Endothelial cell of umbilical vein (primary cell): ENCODE results near the gene FRMD4A. TPM values are rescaled to one million over a fixed set of nuclear protein-coding genes. Genes with fewer than 3 reads are reported as not detected.

Experiments
- BruUV-seq: library from RNA; stranded (reverse); fragments of 400-500 nt; replicated peaks from 2 replicates; lab custom pipeline; 2021; lab: Mats Ljungman, UMichigan
- CTCF ChIA-PET: fragments of 300-600, 350-600 bp; sonication (Branson Sonifier 250); formaldehyde crosslinking; loops from one replicate; lab custom pipeline; 2021; ENCODE audit warnings: antibody characterized with exemption, inconsistent platforms; lab: Charles Lee
- POLR2A ChIA-PET: fragments of 300-600, 350-600 bp; sonication (Branson Sonifier 250); formaldehyde crosslinking; loops from one replicate; lab custom pipeline; 2021; ENCODE audit warnings: antibody characterized with exemption, inconsistent platforms; lab: Charles Lee
- DNase-seq: peaks from one replicate; pipeline ENCODE4 v3.0.0-alpha.2; 2011; ENCODE audit warnings: low read depth, low spot score
- FAIRE-seq: peaks from 2 replicates; lab custom pipeline; 2011; peaks lifted over from hg19 to GRCh38; lab: Jason Lieb, UNC
- H2AFZ ChIP-seq: 2 replicates; pipeline ENCODE4 v1.6.0; 2012; ENCODE audit warnings: low read depth, low read length, control low read depth, inconsistent platforms
- H3K27ac ChIP-seq: 2 replicates; pipeline ENCODE4 v1.5.1; 2011; ENCODE audit warnings: low read depth, mild to moderate bottlenecking, control low read depth, low read length, moderate library complexity; ENCODE audit not compliant: insufficient read depth
- H3K27me3 ChIP-seq, 2 experiments: 2 replicates each; pipeline versions ENCODE4 v1.6.0 to v1.6.1; 2011; ENCODE audit warnings: low read length in 2 of 2, mixed read lengths in 1 of 2; ENCODE audit not compliant: control insufficient read depth in 2 of 2, insufficient read depth in 2 of 2
- H3K36me3 ChIP-seq, 2 experiments: 2 replicates in 1 of 2; 3 replicates in 1 of 2; pipeline ENCODE4 v1.5.1; 2011; ENCODE audit warnings: low read length in 2 of 2, mild to moderate bottlenecking in 1 of 2, moderate library complexity in 1 of 2; ENCODE audit not compliant: control insufficient read depth in 2 of 2, insufficient read depth in 2 of 2; ENCODE audit errors: extremely low read depth in 1 of 2
- H3K4me1 ChIP-seq: 3 replicates; pipeline ENCODE4 v1.5.1; 2011; ENCODE audit warnings: mild to moderate bottlenecking, low read length; ENCODE audit not compliant: control insufficient read depth, insufficient read depth; ENCODE audit errors: extremely low read depth
- H3K4me2 ChIP-seq: 2 replicates; pipeline ENCODE4 v1.6.1; 2011; ENCODE audit warnings: low read length, control low read depth, mixed read lengths; ENCODE audit not compliant: insufficient read depth
- H3K4me3 ChIP-seq, 3 experiments: fragments of 200-600 bp in 1 of 3; sonication (generic), shearing (Covaris generic) in 1 of 3; replicated peaks in 1 of 3; 2 replicates each; pipeline ENCODE4 v1.5.1; 2011 to 2016; ENCODE audit warnings: control low read depth in 3 of 3, low read length in 3 of 3, mild to moderate bottlenecking in 2 of 3, inconsistent platforms in 1 of 3, low read depth in 1 of 3, moderate library complexity in 1 of 3; ENCODE audit not compliant: insufficient read depth in 1 of 3
- H3K79me2 ChIP-seq: 2 replicates; pipeline ENCODE4 v1.6.0; 2012; ENCODE audit warnings: low read length, inconsistent platforms; ENCODE audit not compliant: control insufficient read depth, insufficient read depth
- H3K9ac ChIP-seq: replicated peaks from 2 replicates; pipeline ENCODE3; 2011; ENCODE audit warnings: low read length, control low read depth; ENCODE audit not compliant: insufficient read depth; ENCODE audit errors: extremely low read depth
- H3K9me1 ChIP-seq: replicated peaks from 3 replicates; pipeline ENCODE4 v1.6.0; 2011; ENCODE audit warnings: mild to moderate bottlenecking, low read length; ENCODE audit not compliant: control insufficient read depth, insufficient read depth; ENCODE audit errors: extremely low read depth
- H3K9me3 ChIP-seq: replicated peaks from 2 replicates; pipeline ENCODE4 v1.5.1; 2012; ENCODE audit warnings: low read length, inconsistent platforms; ENCODE audit not compliant: control insufficient read depth, insufficient read depth
- H4K20me1 ChIP-seq: replicated peaks from 2 replicates; pipeline ENCODE3; 2011; ENCODE audit warnings: mild to moderate bottlenecking, low read length; ENCODE audit not compliant: control insufficient read depth, insufficient read depth; ENCODE audit errors: extremely low read depth
- EZH2 ChIP-seq: IDR thresholded peaks from 2 replicates; pipeline ENCODE4 v1.6.1; 2012; ENCODE audit warnings: borderline replicate concordance, low read depth, mild to moderate bottlenecking, moderate library complexity, low read length, inconsistent platforms; ENCODE audit not compliant: severe bottlenecking
- FOS ChIP-seq: IDR thresholded peaks from 2 replicates; pipeline ENCODE4 v1.6.1; 2011; ENCODE audit warnings: mild to moderate bottlenecking, low read length, moderate library complexity, borderline replicate concordance; ENCODE audit not compliant: insufficient read depth
- GATA2 ChIP-seq: IDR thresholded peaks from 2 replicates; pipeline ENCODE4 v1.7.0; 2011; ENCODE audit warnings: low read depth, mild to moderate bottlenecking, moderate library complexity, mixed read lengths, low read length; ENCODE audit not compliant: insufficient read length, insufficient read depth
- JUN ChIP-seq: IDR thresholded peaks from 2 replicates; pipeline ENCODE4 v1.6.1; 2011; ENCODE audit warnings: borderline replicate concordance, low read depth; ENCODE audit not compliant: insufficient read length, insufficient read depth
- MYC ChIP-seq: IDR thresholded peaks from one replicate; pipeline ENCODE4 v1.6.1; 2011; ENCODE audit warnings: mild to moderate bottlenecking, low read depth, low read length
- POLR2A ChIP-seq: IDR thresholded peaks from 2 replicates; pipeline ENCODE4 v1.6.1; 2012; ENCODE audit warnings: low read depth, mild to moderate bottlenecking, control low read depth, low read length
- POLR2AphosphoS5 ChIP-seq: IDR thresholded peaks from 2 replicates; pipeline ENCODE4 v1.6.1; 2012; ENCODE audit warnings: low read depth, mild to moderate bottlenecking, control low read depth, low read length, moderate library complexity; ENCODE audit not compliant: insufficient read depth
- dilution Hi-C: fragments of 300-500 bp; cut with MboI; formaldehyde crosslinking; loops from one replicate; pipeline ENCODE4 v1.15.0; 2019; ENCODE audit warnings: low sequenced_read_pairs; ENCODE audit not compliant: extremely low pct_ligation_motif_present
- intact Hi-C: fragments of 100-400 bp; cut with micrococcal nuclease; formaldehyde crosslinking; loops from one replicate; pipeline ENCODE4 v1.10.0; 2022
- polyA plus RNA-seq, 4 experiments: library from polyadenylated mRNA; depleted of rRNA in 3 of 4; stranded (reverse) in 3 of 4; unstranded in 1 of 4; fragments of >200 nt; gene quantifications; 2 replicates each; pipeline versions ENCODE4 v1.2.1 to v1.2.3, GENCODE V29; 2011 to 2012; ENCODE audit warnings: missing spikeins in 1 of 4
- total RNA-seq: library from RNA; stranded (reverse); gene quantifications from 2 replicates; pipeline ENCODE4 v1.2.3, GENCODE V29; 2021
- TF ChIP-seq, protein P1 (sequence below): IDR thresholded peaks from 2 replicates; pipeline ENCODE4 v1.6.1; 2011; ENCODE audit not compliant: insufficient read depth, insufficient read length
- TF ChIP-seq, protein P2 (sequence below), 2 donors: IDR thresholded peaks; 1 replicate in 1 of 2; 2 replicates in 1 of 2; pipeline ENCODE4 v1.5.1; 2011; ENCODE audit warnings: low read length in 2 of 2, mild to moderate bottlenecking in 2 of 2, moderate library complexity in 2 of 2, control low read depth in 1 of 2, inconsistent platforms in 1 of 2, low read depth in 1 of 2; ENCODE audit not compliant: insufficient read depth in 1 of 2; ENCODE audit errors: extremely low read depth in 1 of 2

FRMD4A gene
- total and polyA plus RNA-seq, 2 donors (not counting 3 experiments of a cell fraction or from before 2014, with no cell fraction given): 123 to 148 TPM

DNA sequence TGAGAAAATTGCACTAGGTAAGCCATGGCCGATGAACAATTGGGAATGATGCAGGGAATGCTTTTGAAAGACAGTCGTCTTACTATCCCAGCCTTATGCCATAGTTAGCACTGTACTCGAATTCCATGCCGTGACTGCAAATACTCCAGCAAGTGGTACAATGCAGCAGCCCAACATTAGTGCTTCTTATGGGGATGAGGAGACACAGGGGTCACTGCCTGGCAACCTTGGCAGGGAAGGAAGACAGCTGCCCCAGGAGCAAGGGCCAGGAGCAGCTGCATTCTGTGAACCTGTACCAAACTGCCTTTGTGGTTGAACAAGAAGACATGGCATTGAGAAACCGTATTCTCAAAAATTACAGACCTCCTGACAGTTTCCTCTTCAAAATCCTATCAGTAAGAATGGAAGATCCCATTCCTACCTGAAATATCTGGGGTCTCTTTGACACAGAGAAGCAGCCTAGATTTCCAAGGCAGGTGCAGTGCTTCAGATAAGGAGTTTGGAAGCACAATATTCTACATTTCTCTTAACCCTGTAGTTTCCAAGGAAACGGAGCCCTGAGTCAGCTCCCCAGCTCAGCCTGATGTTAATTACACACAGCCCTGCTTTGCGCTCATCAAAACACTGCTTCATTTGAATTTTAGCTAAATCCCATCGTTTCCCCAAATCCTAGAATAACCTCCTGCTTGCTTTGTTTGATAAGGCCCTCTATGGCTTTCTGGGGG is 49.0 kb upstream of the FRMD4A start:
- intact Hi-C loops (no loop called here), dilution Hi-C loops (no loop called here)
- Histone ChIP-seq H3K9ac (no peak overlapping the region), H3K4me1 (no peaks in the 10 kb centered on the region), H3K79me2 (no peaks in the 10 kb centered on the region), H3K9me1 (no peaks in the 10 kb centered on the region), H3K4me2 (no peak overlapping the region), H3K36me3 (no peaks in the 10 kb centered on the region), H2AFZ (no peak overlapping the region), H3K27me3 (peaks cover 3 to 4% of the 10 kb centered on the region in 2 experiments), H4K20me1 (no peaks in the 10 kb centered on the region), H3K9me3 (no peaks in the 10 kb centered on the region), H3K4me3 (no peak overlapping the region), H3K27ac (no peak overlapping the region)
- CTCF ChIA-PET: interaction anchor here (1.6 kb wide), 1 partner anchor 18 kb away, joined by 3 read pairs; no protein-coding TSS in a partner anchor
- POLR2A ChIA-PET: no interaction called here
- TF ChIP-seq POLR2AphosphoS5 (no peak), FOS (no peak), GATA2 (no peak), EZH2 (no peak), JUN (no peak), MYC (no peak), POLR2A (no peak)
- TF ChIP-seq, protein P1, sequence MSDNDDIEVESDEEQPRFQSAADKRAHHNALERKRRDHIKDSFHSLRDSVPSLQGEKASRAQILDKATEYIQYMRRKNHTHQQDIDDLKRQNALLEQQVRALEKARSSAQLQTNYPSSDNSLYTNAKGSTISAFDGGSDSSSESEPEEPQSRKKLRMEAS: no peak
- TF ChIP-seq, protein P2, sequence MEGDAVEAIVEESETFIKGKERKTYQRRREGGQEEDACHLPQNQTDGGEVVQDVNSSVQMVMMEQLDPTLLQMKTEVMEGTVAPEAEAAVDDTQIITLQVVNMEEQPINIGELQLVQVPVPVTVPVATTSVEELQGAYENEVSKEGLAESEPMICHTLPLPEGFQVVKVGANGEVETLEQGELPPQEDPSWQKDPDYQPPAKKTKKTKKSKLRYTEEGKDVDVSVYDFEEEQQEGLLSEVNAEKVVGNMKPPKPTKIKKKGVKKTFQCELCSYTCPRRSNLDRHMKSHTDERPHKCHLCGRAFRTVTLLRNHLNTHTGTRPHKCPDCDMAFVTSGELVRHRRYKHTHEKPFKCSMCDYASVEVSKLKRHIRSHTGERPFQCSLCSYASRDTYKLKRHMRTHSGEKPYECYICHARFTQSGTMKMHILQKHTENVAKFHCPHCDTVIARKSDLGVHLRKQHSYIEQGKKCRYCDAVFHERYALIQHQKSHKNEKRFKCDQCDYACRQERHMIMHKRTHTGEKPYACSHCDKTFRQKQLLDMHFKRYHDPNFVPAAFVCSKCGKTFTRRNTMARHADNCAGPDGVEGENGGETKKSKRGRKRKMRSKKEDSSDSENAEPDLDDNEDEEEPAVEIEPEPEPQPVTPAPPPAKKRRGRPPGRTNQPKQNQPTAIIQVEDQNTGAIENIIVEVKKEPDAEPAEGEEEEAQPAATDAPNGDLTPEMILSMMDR (IDR thresholded peaks at IDR 0.05; ENCODE audit: extremely low read depth in 1 of 2, insufficient read depth in 1 of 2, low read depth in 1 of 2, low read length in 2 of 2): no peak
- DNase-seq: no peak
- FAIRE-seq: no peak
- BruUV-seq: no TSS peak
